HCT116 (cell line): Measurements from ENCODE around the gene PRRX1. TPM values are rescaled to one million over a fixed set of nuclear protein-coding genes. Genes with fewer than 3 reads are reported as not detected.

Experiments used
- ATAC-seq: fragments of 200-7000 bp; cut with Tn5 transposase; 2 replicates; pipeline ENCODE4 v1.9.1; 2020; ENCODE audit warnings: mild to moderate bottlenecking, moderate library complexity
- BruUV-seq: library from RNA; stranded (reverse); fragments of 400-500 nt; replicated peaks from 2 replicates; lab custom pipeline; 2021; lab: Mats Ljungman, UMichigan
- CTCF ChIA-PET: fragments of 300-600 bp; sonication (Branson Sonifier 250); formaldehyde crosslinking; loops from one replicate; lab custom pipeline; 2021; ENCODE audit warnings: antibody characterized with exemption; lab: Charles Lee
- POLR2A ChIA-PET: fragments of 300-600, 350-600 bp; sonication (Branson Sonifier 250); formaldehyde crosslinking; loops from one replicate; lab custom pipeline; 2021; ENCODE audit warnings: antibody characterized with exemption; lab: Charles Lee
- RAD21 ChIA-PET, 2 experiments: fragments of 300-600 bp; sonication (Branson Sonifier 250); formaldehyde crosslinking; loops; one replicate each; lab custom pipeline; 2023; ENCODE audit warnings: low total read pairs in 2 of 2; ENCODE audit not compliant: uncharacterized antibody in 2 of 2, unreplicated experiment in 2 of 2, low non-redundant PET in 1 of 2; lab: Charles Lee
- DNase-seq: peaks from one replicate; pipeline ENCODE4 v3.0.0-alpha.2; 2010; ENCODE audit warnings: low read depth, low spot score
- H2AFZ ChIP-seq: fragments of 200-600 bp; shearing (Covaris generic), sonication (generic); 2 replicates; pipeline ENCODE4 v1.6.1; 2017; ENCODE audit warnings: low read depth, mixed run types, mixed read lengths, antibody characterized with exemption, low read length; ENCODE audit not compliant: poor library complexity, severe bottlenecking
- H3K27ac ChIP-seq: 2 replicates; pipeline ENCODE4 v1.5.1; 2012; ENCODE audit warnings: low read depth, low read length
- H3K27me3 ChIP-seq: fragments of 200-600 bp; sonication (generic); 2 replicates; pipeline ENCODE4 v1.6.1; 2016; ENCODE audit warnings: mixed run types, low read length, mixed read lengths; ENCODE audit not compliant: insufficient read depth
- H3K36me3 ChIP-seq, 2 experiments: fragments of 200-500 bp in 1 of 2; fragments of 200-600 bp in 1 of 2; sonication (Bioruptor generic) in 1 of 2; sonication (generic) in 1 of 2; 2 replicates each; pipeline versions ENCODE4 v1.5.1 to v1.6.1; 2014 to 2016; ENCODE audit warnings: low read length in 2 of 2, inconsistent platforms in 1 of 2, mixed read lengths in 1 of 2, mixed run types in 1 of 2; ENCODE audit not compliant: insufficient read depth in 2 of 2, control insufficient read depth in 1 of 2
- H3K4me1 ChIP-seq, 2 experiments: fragments of 200-600 bp in 1 of 2; sonication (generic) in 1 of 2; 2 replicates each; pipeline versions ENCODE4 v1.5.1 to v1.6.1; 2012 to 2017; ENCODE audit warnings: low read length in 2 of 2, inconsistent platforms in 1 of 2, mild to moderate bottlenecking in 1 of 2, mixed read lengths in 1 of 2, mixed run types in 1 of 2, moderate library complexity in 1 of 2; ENCODE audit not compliant: insufficient read depth in 2 of 2, control insufficient read depth in 1 of 2
- H3K4me2 ChIP-seq: fragments of 200-600 bp; sonication (generic); 2 replicates; pipeline ENCODE4 v1.6.1; 2017; ENCODE audit warnings: mixed run types, low read length, mixed read lengths
- H3K4me3 ChIP-seq, 2 experiments: fragments of 200-600 bp in 1 of 2; sonication (generic) in 1 of 2; replicated peaks in 1 of 2; 2 replicates each; pipeline ENCODE4 v1.5.1; 2011 to 2016; ENCODE audit warnings: low read length in 2 of 2, control low read depth in 1 of 2, low read depth in 1 of 2, mild to moderate bottlenecking in 1 of 2, mixed read lengths in 1 of 2, mixed run types in 1 of 2
- H3K79me2 ChIP-seq: fragments of 200-600 bp; sonication (generic); 2 replicates; pipeline ENCODE4 v1.6.1; 2017; ENCODE audit warnings: mild to moderate bottlenecking, mixed run types, low read length, moderate library complexity, mixed read lengths; ENCODE audit not compliant: insufficient read depth
- H3K9ac ChIP-seq: fragments of 200-600 bp; sonication (generic); 2 replicates; pipeline ENCODE4 v1.6.1; 2016; ENCODE audit warnings: low read length, mixed read lengths
- H3K9me2 ChIP-seq: fragments of 200-600 bp; sonication (generic), shearing (Covaris generic); 2 replicates; pipeline ENCODE4 v1.6.1; 2017; ENCODE audit warnings: mixed run types, mild to moderate bottlenecking, moderate library complexity; ENCODE audit not compliant: insufficient read depth
- H3K9me3 ChIP-seq, 2 experiments: fragments of 200-500 bp in 1 of 2; fragments of 200-600 bp in 1 of 2; sonication (Bioruptor generic) in 1 of 2; sonication (generic) in 1 of 2; 2 replicates each; pipeline ENCODE4 v1.6.1; 2014 to 2017; ENCODE audit warnings: low read length in 2 of 2, mixed read lengths in 2 of 2, inconsistent platforms in 1 of 2, low read depth in 1 of 2, mild to moderate bottlenecking in 1 of 2, mixed run types in 1 of 2, moderate library complexity in 1 of 2; ENCODE audit not compliant: control insufficient read depth in 1 of 2, insufficient read depth in 1 of 2
- H4K20me1 ChIP-seq: fragments of 200-600 bp; sonication (generic), shearing (Covaris generic); 2 replicates; pipeline ENCODE4 v1.6.1; 2017; ENCODE audit warnings: mixed run types, mild to moderate bottlenecking, moderate library complexity; ENCODE audit not compliant: insufficient read depth
- EGR1 ChIP-seq: IDR thresholded peaks from 2 replicates; pipeline ENCODE4 v1.6.1; 2012; ENCODE audit warnings: low read depth
- FOSL1 ChIP-seq: IDR thresholded peaks from 2 replicates; pipeline ENCODE4 v1.6.1; 2012; ENCODE audit warnings: low read depth
- MAX ChIP-seq: IDR thresholded peaks from 2 replicates; pipeline ENCODE4 v1.6.1; 2012
- SRF ChIP-seq: IDR thresholded peaks from 2 replicates; pipeline ENCODE4 v1.6.1; 2012; ENCODE audit warnings: low read depth
- TCF7L2 ChIP-seq: IDR thresholded peaks from 2 replicates; pipeline ENCODE4 v1.7.0; 2011; ENCODE audit warnings: borderline replicate concordance, inconsistent platforms; ENCODE audit not compliant: insufficient read depth, insufficient read length; ENCODE audit errors: extremely low read depth
- YY1 ChIP-seq: IDR thresholded peaks from 2 replicates; pipeline ENCODE4 v1.6.1; 2011; ENCODE audit warnings: low read length, low read depth, moderate library complexity, mild to moderate bottlenecking; ENCODE audit not compliant: insufficient replicate concordance; ENCODE audit errors: extremely low read depth
- ZBTB33 ChIP-seq: IDR thresholded peaks from 2 replicates; pipeline ENCODE4 v1.6.1; 2011; ENCODE audit warnings: mild to moderate bottlenecking, low read length, moderate library complexity; ENCODE audit not compliant: insufficient replicate concordance; ENCODE audit errors: extremely low read depth
- ZNF274 ChIP-seq: fragments of 200-500 bp; sonication (Bioruptor generic); IDR thresholded peaks from 2 replicates; pipeline ENCODE4 v1.6.1; 2014; ENCODE audit warnings: mild to moderate bottlenecking, low read depth, low read length, inconsistent platforms
- intact Hi-C: fragments of 100-400 bp; cut with micrococcal nuclease; formaldehyde crosslinking; loops from 2 replicates; pipeline ENCODE4 v1.10.0; 2022
- total RNA-seq: library from RNA; stranded (reverse); gene quantifications from one replicate; pipeline ENCODE4 v1.2.1, GENCODE V29; 2021; ENCODE audit not compliant: unreplicated experiment
- TF ChIP-seq, protein P1 (sequence below): IDR thresholded peaks from 2 replicates; pipeline ENCODE4 v1.6.1; 2012; ENCODE audit warnings: low read depth
- TF ChIP-seq, protein P2 (sequence below), 3 experiments: fragments of 200-600 bp in 1 of 3; sonication (generic) in 1 of 3; IDR thresholded peaks in 2 of 3; conservative IDR thresholded peaks in 1 of 3; 2 replicates each; pipeline ENCODE4 v1.5.1; 2012 to 2017; ENCODE audit warnings: low read depth in 2 of 3, low read length in 2 of 3, antibody characterized with exemption in 1 of 3, borderline replicate concordance in 1 of 3, control low read depth in 1 of 3, mild to moderate bottlenecking in 1 of 3, mixed read lengths in 1 of 3, mixed run types in 1 of 3, moderate library complexity in 1 of 3; ENCODE audit not compliant: insufficient read depth in 1 of 3

The PRRX1 gene
- total RNA-seq, 1 experiment from 2014 or later: 0.37 TPM

DNA sequence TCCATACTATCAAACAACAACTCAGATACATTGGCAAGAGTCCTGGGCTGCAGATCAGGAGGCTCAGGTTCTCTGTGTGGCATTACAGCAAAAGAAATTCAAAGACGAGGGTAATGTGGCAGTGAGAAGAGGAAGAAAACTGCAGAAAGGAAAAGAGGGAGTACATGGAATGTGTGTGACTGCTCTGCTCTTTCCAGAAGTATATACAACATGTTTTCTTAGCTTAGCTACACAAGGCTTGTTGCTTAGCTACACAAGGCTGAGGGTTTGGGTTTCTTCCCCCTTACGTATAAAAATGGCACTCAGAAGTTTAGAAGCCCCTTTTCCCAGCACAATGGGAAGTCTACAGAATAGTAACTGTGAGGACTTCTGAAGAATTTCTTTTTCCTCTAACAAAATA lies 86.0 kb downstream of the PRRX1 start:
- TF ChIP-seq EGR1: no peak
- TF ChIP-seq YY1: no peak
- no peak for TF ChIP-seq ZBTB33
- no peak for TF ChIP-seq ZNF274
- TF ChIP-seq TCF7L2: no peak
- TF ChIP-seq MAX: no peak
- TF ChIP-seq SRF: no peak
- Histone ChIP-seq H3K27ac (no peak overlapping the region), H2AFZ (no peak overlapping the region), H3K4me2 (no peak overlapping the region), H3K9me2 (no peaks in the 10 kb centered on the region), H3K79me2 (no peaks in the 10 kb centered on the region), H3K4me1 (no peaks in the 10 kb centered on the region), H3K4me3 (no peak overlapping the region), H3K9ac (no peak overlapping the region), H4K20me1 (no peaks in the 10 kb centered on the region), H3K27me3 (0 out of 2 replicates have a peak, but pooled peaks cover 4% of the 10 kb centered on the region), H3K9me3 (no peaks in the 10 kb centered on the region), H3K36me3 (no peaks in the 10 kb centered on the region)
- no peak for DNase-seq
- CTCF ChIA-PET: no interaction called here
- no TSS peak for BruUV-seq
- intact Hi-C loops: no loop called here
- RAD21 ChIA-PET: no interaction called here
- no peak for ATAC-seq
- POLR2A ChIA-PET: no interaction called here

GRCh38 chr1:170755795-170756194 lies 91.9 kb downstream of the PRRX1 start:
- H3K9me2 ChIP-seq: no peaks in the 10 kb centered on the region
- no peaks in the 10 kb centered on the region for H3K27me3 ChIP-seq
- no peak overlapping the region for H3K4me3 ChIP-seq
- intact Hi-C loops: no loop called here
- ATAC-seq (no peak), DNase-seq (no peak)
- RAD21 ChIA-PET: no interaction called here
- H3K79me2 ChIP-seq: no peaks in the 10 kb centered on the region
- no peak overlapping the region for H2AFZ ChIP-seq
- H3K4me1 ChIP-seq: no peaks in the 10 kb centered on the region
- H3K9me3 ChIP-seq: no peaks in the 10 kb centered on the region
- H4K20me1 ChIP-seq: no peaks in the 10 kb centered on the region
- no peak overlapping the region for H3K4me2 ChIP-seq
- BruUV-seq: no TSS peak
- H3K9ac ChIP-seq: no peak overlapping the region
- TF ChIP-seq FOSL1: no peak
- TF ChIP-seq SRF: no peak
- TF ChIP-seq, protein P1, sequence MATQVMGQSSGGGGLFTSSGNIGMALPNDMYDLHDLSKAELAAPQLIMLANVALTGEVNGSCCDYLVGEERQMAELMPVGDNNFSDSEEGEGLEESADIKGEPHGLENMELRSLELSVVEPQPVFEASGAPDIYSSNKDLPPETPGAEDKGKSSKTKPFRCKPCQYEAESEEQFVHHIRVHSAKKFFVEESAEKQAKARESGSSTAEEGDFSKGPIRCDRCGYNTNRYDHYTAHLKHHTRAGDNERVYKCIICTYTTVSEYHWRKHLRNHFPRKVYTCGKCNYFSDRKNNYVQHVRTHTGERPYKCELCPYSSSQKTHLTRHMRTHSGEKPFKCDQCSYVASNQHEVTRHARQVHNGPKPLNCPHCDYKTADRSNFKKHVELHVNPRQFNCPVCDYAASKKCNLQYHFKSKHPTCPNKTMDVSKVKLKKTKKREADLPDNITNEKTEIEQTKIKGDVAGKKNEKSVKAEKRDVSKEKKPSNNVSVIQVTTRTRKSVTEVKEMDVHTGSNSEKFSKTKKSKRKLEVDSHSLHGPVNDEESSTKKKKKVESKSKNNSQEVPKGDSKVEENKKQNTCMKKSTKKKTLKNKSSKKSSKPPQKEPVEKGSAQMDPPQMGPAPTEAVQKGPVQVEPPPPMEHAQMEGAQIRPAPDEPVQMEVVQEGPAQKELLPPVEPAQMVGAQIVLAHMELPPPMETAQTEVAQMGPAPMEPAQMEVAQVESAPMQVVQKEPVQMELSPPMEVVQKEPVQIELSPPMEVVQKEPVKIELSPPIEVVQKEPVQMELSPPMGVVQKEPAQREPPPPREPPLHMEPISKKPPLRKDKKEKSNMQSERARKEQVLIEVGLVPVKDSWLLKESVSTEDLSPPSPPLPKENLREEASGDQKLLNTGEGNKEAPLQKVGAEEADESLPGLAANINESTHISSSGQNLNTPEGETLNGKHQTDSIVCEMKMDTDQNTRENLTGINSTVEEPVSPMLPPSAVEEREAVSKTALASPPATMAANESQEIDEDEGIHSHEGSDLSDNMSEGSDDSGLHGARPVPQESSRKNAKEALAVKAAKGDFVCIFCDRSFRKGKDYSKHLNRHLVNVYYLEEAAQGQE: no peak
- TF ChIP-seq, protein P2, sequence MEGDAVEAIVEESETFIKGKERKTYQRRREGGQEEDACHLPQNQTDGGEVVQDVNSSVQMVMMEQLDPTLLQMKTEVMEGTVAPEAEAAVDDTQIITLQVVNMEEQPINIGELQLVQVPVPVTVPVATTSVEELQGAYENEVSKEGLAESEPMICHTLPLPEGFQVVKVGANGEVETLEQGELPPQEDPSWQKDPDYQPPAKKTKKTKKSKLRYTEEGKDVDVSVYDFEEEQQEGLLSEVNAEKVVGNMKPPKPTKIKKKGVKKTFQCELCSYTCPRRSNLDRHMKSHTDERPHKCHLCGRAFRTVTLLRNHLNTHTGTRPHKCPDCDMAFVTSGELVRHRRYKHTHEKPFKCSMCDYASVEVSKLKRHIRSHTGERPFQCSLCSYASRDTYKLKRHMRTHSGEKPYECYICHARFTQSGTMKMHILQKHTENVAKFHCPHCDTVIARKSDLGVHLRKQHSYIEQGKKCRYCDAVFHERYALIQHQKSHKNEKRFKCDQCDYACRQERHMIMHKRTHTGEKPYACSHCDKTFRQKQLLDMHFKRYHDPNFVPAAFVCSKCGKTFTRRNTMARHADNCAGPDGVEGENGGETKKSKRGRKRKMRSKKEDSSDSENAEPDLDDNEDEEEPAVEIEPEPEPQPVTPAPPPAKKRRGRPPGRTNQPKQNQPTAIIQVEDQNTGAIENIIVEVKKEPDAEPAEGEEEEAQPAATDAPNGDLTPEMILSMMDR (IDR thresholded peaks at IDR 0.05 in 2 of 3, conservative IDR thresholded peaks at IDR 0.05 in 1 of 3; ENCODE audit: borderline replicate concordance in 1 of 3, insufficient read depth in 1 of 3, low read depth in 2 of 3, low read length in 2 of 3): no peak
- POLR2A ChIA-PET: no interaction called here
- CTCF ChIA-PET: no interaction called here
- H3K36me3 ChIP-seq: no peaks in the 10 kb centered on the region
- H3K27ac ChIP-seq: no peak overlapping the region
